Measurements from ENCODE around the gene SDK1.

DNA sequence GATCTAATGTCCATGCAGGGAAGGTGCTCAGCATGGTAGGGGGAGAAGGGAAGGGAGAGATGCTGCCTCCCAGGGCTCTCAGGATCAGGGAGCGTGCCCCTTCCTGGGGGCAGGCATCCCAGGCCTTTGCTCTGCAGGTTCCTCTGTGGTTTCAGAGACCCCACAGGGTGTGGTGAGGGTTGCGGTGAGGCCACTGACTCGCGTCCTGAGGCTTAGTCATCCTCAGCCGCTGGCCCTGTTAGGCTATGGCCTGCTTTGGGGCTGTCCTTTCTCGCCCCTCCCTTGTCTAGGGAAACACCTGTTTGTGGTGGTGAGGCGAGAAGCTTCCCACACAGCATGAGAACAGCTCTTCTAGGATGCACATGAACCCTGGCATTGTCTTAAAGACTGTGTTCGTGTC is 822.8 kb downstream of the SDK1 start:
- TF ChIP-seq, protein P1, sequence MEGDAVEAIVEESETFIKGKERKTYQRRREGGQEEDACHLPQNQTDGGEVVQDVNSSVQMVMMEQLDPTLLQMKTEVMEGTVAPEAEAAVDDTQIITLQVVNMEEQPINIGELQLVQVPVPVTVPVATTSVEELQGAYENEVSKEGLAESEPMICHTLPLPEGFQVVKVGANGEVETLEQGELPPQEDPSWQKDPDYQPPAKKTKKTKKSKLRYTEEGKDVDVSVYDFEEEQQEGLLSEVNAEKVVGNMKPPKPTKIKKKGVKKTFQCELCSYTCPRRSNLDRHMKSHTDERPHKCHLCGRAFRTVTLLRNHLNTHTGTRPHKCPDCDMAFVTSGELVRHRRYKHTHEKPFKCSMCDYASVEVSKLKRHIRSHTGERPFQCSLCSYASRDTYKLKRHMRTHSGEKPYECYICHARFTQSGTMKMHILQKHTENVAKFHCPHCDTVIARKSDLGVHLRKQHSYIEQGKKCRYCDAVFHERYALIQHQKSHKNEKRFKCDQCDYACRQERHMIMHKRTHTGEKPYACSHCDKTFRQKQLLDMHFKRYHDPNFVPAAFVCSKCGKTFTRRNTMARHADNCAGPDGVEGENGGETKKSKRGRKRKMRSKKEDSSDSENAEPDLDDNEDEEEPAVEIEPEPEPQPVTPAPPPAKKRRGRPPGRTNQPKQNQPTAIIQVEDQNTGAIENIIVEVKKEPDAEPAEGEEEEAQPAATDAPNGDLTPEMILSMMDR (conservative IDR thresholded peaks at IDR 0.05; ENCODE audit: low read depth in 2 of 2), result no peak
- no peak for TF ChIP-seq CREB1 (CRISPR knock-in tag; IDR thresholded peaks at IDR 0.05; ENCODE audit: low read depth)
- TF ChIP-seq POLR2AphosphoS5 (IDR thresholded peaks at IDR 0.05; ENCODE audit: low read depth), result no peak
- no peak for TF ChIP-seq EZH2 (IDR thresholded peaks at IDR 0.05; ENCODE audit: low read depth, unreplicated experiment)
- no peak for TF ChIP-seq EZH2phosphoT487 (IDR thresholded peaks at IDR 0.05; ENCODE audit: unreplicated experiment)
- TF ChIP-seq, protein P2, sequence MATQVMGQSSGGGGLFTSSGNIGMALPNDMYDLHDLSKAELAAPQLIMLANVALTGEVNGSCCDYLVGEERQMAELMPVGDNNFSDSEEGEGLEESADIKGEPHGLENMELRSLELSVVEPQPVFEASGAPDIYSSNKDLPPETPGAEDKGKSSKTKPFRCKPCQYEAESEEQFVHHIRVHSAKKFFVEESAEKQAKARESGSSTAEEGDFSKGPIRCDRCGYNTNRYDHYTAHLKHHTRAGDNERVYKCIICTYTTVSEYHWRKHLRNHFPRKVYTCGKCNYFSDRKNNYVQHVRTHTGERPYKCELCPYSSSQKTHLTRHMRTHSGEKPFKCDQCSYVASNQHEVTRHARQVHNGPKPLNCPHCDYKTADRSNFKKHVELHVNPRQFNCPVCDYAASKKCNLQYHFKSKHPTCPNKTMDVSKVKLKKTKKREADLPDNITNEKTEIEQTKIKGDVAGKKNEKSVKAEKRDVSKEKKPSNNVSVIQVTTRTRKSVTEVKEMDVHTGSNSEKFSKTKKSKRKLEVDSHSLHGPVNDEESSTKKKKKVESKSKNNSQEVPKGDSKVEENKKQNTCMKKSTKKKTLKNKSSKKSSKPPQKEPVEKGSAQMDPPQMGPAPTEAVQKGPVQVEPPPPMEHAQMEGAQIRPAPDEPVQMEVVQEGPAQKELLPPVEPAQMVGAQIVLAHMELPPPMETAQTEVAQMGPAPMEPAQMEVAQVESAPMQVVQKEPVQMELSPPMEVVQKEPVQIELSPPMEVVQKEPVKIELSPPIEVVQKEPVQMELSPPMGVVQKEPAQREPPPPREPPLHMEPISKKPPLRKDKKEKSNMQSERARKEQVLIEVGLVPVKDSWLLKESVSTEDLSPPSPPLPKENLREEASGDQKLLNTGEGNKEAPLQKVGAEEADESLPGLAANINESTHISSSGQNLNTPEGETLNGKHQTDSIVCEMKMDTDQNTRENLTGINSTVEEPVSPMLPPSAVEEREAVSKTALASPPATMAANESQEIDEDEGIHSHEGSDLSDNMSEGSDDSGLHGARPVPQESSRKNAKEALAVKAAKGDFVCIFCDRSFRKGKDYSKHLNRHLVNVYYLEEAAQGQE (IDR thresholded peaks at IDR 0.05; ENCODE audit: unreplicated experiment), result no peak
- no peak for TF ChIP-seq ZNF114 (CRISPR knock-in tag; IDR thresholded peaks at IDR 0.05)

All from GM23338 (cell line).